Islet precursor cell (in vitro differentiated cells): Measurements from ENCODE around the gene SFTPD.

ENCODE experiments used
- DNase-seq: peaks from one replicate; pipeline ENCODE4 v3.0.0-alpha.2; 2018

Gene SFTPD

DNA sequence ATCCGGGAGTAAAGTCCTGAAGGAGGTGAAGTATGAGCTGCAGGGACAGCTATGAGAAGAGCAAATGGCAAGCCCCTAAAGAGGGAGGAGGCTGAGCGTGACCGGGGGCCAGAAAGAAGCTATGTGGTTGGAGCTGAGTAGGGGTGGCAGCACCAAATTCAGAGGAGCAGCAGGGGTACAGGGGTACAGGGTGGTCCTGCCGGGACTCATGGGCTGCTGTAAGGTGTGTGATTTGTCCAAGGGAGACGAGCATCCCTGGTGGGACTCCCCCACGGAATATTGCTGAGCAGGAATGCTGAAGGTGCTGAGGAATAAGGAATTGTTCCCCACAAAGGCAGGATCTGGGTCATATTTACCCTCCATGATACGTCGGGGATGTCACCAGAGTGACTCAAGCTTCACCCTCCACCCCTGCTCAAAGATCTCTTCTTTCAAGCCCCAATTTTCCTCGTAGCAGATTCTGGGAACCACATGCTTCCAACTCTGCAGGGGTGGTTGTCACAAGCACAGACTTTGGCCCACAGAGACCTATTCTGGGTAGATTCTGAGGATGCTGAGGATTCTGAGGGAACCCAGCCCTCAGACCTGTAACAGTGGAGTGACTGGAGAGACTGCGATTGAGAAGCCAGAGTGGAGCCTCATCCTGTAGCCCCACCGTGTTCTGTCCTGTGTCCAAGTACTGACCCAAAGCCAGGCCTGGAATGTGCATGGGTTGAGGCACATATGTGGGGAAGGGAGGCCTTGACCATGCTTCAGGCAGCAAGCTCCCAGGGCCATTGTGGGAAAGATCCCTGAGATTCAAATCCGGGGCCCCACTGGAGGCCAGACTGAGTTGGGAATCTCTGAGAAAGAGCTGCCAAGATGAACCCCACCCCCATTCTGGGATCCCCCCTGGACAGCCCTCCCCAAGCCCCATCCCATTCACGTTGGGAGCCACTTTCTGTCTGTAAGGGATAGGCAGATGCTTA is 4.2 kb downstream of the SFTPD start:
- peak; percentile 40 for DNase-seq

DNA sequence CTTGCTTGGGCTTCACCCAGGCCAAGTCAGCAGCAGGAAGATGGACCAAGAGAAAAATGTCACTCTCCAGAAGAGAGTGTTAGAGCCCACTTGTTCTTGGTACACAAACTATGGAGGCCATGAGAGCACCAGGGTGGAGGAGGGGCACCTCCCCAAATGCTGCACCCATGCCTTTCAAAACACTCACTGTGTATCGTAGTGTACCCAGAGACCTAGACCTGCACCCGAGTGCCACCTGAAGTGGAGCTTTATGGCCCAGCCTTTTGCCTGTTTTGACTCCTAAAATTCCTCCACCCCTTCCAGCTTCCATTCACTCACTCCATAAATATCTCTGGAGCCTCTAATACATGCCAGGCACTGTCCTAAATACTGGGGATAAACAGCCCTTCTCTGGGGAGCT is 5.0 kb downstream of the SFTPD start:
- no peak for DNase-seq

- peak; percentile 33 for DNase-seq
Observed at GRCh38 chr10:79942261-79943185, 6.4 kb downstream of the SFTPD start.

GRCh38 chr10:79941585-79942210 is 7.2 kb downstream of the SFTPD start:
- peak; percentile 48 for DNase-seq

DNA sequence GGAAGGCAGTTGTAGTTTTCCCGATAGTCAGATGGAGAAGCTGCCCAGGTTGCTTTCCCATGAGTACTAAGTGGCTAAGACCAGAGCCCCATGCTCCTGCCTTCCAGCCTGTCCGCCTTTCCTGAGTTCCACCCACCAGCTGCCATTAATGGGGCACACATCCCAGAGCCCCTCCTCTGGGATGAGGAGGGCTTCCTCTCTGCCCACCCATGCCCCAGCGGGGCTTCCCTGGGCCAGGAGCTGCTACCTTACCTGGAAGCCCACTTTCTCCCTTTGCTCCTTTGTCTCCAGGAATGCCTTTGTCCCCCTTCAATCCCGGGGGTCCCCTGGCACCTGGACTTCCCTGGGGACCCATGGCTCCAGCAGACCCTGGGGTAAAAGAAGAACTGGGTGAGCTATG is 7.8 kb downstream of the SFTPD start:
- DNase-seq: peak; percentile 33

- no peak for DNase-seq
Observed at GRCh38 chr10:79940431-79940830, 8.5 kb downstream of the SFTPD start.

GRCh38 chr10:79939969-79940368 is 8.9 kb downstream of the SFTPD start:
- peak; percentile 42 for DNase-seq

GRCh38 chr10:79938728-79939406 is 10.0 kb downstream of the SFTPD start:
- DNase-seq: peak; percentile 38

- DNase-seq: peak; percentile 40
Observed at GRCh38 chr10:79937701-79938151, 11.2 kb downstream of the SFTPD start.

GRCh38 chr10:79936625-79937615 is 12.0 kb downstream of the SFTPD start:
- DNase-seq: peak; percentile 47

GRCh38 chr10:79933961-79934360 is 14.9 kb downstream of the SFTPD start:
- DNase-seq: no peak

DNA sequence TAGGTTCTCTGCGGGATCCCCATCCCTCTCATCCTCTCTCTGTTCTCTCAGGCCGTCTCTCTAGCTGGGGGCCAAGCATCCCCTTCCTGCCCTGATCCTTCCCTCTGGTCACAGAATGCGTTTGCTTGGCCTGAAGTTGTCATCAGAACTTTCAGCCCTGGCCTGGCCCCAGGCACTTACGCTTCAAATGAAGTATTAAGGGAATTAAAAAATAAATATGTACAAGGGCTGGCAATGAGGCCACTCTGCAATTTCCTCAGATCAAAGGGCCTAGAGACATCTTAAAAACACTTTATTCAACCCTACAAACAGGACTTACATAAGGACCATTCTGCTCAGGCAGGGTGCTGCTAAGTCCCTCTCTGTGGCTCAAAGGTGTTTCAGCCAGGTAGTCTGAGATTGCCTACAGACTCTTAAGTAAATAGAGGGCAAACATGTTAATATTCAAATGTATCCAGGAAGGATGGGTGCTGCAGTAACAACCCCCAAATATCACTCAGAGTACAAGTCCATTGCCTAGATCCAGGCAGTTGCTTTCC is 16.0 kb downstream of the SFTPD start:
- DNase-seq: no peak

- no peak for DNase-seq
Observed at GRCh38 chr10:79932307-79932706, 16.6 kb downstream of the SFTPD start.

- DNase-seq: no peak
Observed at GRCh38 chr10:79930751-79931150, 18.2 kb downstream of the SFTPD start.

DNA sequence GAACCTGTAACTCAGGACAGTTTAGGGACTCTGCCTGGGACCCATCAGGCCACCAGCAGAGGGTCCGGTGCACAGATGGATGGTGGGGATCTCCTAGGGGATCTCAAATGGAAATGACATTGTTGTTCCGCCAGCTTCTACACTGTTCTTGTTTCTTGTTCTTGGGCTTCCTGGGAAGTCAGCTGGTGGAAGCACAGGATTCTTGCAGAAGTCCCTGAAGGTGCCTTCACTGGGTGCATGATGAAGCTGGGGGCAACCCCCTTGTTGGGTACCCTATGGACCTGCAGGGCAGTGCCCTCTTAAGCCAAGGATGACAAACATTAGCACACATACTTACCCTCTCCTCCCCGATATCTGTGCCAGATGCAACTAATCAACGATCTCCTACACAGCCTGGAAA is 18.6 kb downstream of the SFTPD start:
- DNase-seq: no peak

GRCh38 chr10:79929409-79929904 is 19.4 kb downstream of the SFTPD start:
- peak; percentile 86 for DNase-seq

- DNase-seq: no peak
Observed at GRCh38 chr10:79928028-79928583, 20.8 kb downstream of the SFTPD start.

GRCh38 chr10:79927111-79927828 is 21.6 kb downstream of the SFTPD start:
- no peak for DNase-seq

GRCh38 chr10:79926037-79926436 is 22.9 kb downstream of the SFTPD start:
- no peak for DNase-seq

GRCh38 chr10:79925614-79926013 is 23.3 kb downstream of the SFTPD start:
- DNase-seq: no peak
